ENCODE results near the gene STAT6. TPM values are rescaled to one million over a fixed set of nuclear protein-coding genes. Genes with fewer than 3 reads are reported as not detected.

The STAT6 gene
- total RNA-seq, 1 donor from 2014 or later, result 12.9 TPM

- H3K9ac ChIP-seq, result no peak overlapping the region
- H2AFZ ChIP-seq (replicated peaks), result no peak overlapping the region
- H3K4me3 Mint-ChIP-seq, result peak overlapping the region; percentile 46
- peaks cover 7% of the 10 kb centered on the region for H3K36me3 Mint-ChIP-seq
- no peak overlapping the region for H3K4me3 ChIP-seq
- no peaks in the 10 kb centered on the region for H3K27me3 ChIP-seq
- no peak overlapping the region for H3K27ac ChIP-seq
- DNase-seq (ENCODE audit: low spot score), result no peak
- no peaks in the 10 kb centered on the region for H3K9me3 Mint-ChIP-seq
- H4K20me1 ChIP-seq (ENCODE audit: low read depth), result no peaks in the 10 kb centered on the region
- H3K4me2 ChIP-seq, result no peak overlapping the region
- H3K9me3 ChIP-seq (ENCODE audit: low read depth), result no peaks in the 10 kb centered on the region
- H3K27ac Mint-ChIP-seq, result peak overlapping the region; percentile 79
- H3K36me3 ChIP-seq, result no peaks in the 10 kb centered on the region
- H3K79me2 ChIP-seq (ENCODE audit: low read depth), result no peaks in the 10 kb centered on the region
- H3F3A ChIP-seq (ENCODE audit: low read depth), result no peaks in the 10 kb centered on the region
- H3K4me1 ChIP-seq, result no peaks in the 10 kb centered on the region
- peaks cover 11% of the 10 kb centered on the region for H3K27me3 Mint-ChIP-seq (ENCODE audit: insufficient read depth, low read depth)
- H3K4me1 Mint-ChIP-seq, result peaks cover 15% of the 10 kb centered on the region
- TF ChIP-seq EZH2 (IDR thresholded peaks at IDR 0.05) (no peak), EZH2phosphoT487 (IDR thresholded peaks at IDR 0.05) (no peak)
- TF ChIP-seq, protein P1, sequence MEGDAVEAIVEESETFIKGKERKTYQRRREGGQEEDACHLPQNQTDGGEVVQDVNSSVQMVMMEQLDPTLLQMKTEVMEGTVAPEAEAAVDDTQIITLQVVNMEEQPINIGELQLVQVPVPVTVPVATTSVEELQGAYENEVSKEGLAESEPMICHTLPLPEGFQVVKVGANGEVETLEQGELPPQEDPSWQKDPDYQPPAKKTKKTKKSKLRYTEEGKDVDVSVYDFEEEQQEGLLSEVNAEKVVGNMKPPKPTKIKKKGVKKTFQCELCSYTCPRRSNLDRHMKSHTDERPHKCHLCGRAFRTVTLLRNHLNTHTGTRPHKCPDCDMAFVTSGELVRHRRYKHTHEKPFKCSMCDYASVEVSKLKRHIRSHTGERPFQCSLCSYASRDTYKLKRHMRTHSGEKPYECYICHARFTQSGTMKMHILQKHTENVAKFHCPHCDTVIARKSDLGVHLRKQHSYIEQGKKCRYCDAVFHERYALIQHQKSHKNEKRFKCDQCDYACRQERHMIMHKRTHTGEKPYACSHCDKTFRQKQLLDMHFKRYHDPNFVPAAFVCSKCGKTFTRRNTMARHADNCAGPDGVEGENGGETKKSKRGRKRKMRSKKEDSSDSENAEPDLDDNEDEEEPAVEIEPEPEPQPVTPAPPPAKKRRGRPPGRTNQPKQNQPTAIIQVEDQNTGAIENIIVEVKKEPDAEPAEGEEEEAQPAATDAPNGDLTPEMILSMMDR (IDR thresholded peaks at IDR 0.05), result no peak
Observed at GRCh38 chr12:57101892-57102695, 9.1 kb downstream of the STAT6 start.

- H3K27ac Mint-ChIP-seq, result peak overlapping the region; percentile 34
- TF ChIP-seq EZH2 (IDR thresholded peaks at IDR 0.05) (no peak), EZH2phosphoT487 (IDR thresholded peaks at IDR 0.05) (no peak)
- TF ChIP-seq, protein P1 (IDR thresholded peaks at IDR 0.05), result no peak
- H3K4me3 ChIP-seq, result no peak overlapping the region
- no peaks in the 10 kb centered on the region for H3K36me3 ChIP-seq
- H3K9ac ChIP-seq, result no peak overlapping the region
- peaks cover 17% of the 10 kb centered on the region for H3K36me3 Mint-ChIP-seq
- no peaks in the 10 kb centered on the region for H3K9me3 Mint-ChIP-seq
- no peaks in the 10 kb centered on the region for H3K9me3 ChIP-seq (ENCODE audit: low read depth)
- peaks cover 25% of the 10 kb centered on the region for H3K4me1 Mint-ChIP-seq
- H3K27me3 Mint-ChIP-seq (ENCODE audit: insufficient read depth, low read depth), result peaks cover 12% of the 10 kb centered on the region
- H3K4me3 Mint-ChIP-seq, result peak overlapping the region; percentile 31
- no peaks in the 10 kb centered on the region for H3K4me1 ChIP-seq
- no peak for DNase-seq (ENCODE audit: low spot score)
- H3K79me2 ChIP-seq (ENCODE audit: low read depth), result no peaks in the 10 kb centered on the region
- no peaks in the 10 kb centered on the region for H3K27me3 ChIP-seq
- no peak overlapping the region for H3K27ac ChIP-seq
- no peak overlapping the region for H2AFZ ChIP-seq (replicated peaks)
- H4K20me1 ChIP-seq (ENCODE audit: low read depth), result no peaks in the 10 kb centered on the region
- no peak overlapping the region for H3K4me2 ChIP-seq
- H3F3A ChIP-seq (ENCODE audit: low read depth), result peaks cover 3% of the 10 kb centered on the region
Observed at GRCh38 chr12:57099766-57100165, 11.4 kb downstream of the STAT6 start.

DNA sequence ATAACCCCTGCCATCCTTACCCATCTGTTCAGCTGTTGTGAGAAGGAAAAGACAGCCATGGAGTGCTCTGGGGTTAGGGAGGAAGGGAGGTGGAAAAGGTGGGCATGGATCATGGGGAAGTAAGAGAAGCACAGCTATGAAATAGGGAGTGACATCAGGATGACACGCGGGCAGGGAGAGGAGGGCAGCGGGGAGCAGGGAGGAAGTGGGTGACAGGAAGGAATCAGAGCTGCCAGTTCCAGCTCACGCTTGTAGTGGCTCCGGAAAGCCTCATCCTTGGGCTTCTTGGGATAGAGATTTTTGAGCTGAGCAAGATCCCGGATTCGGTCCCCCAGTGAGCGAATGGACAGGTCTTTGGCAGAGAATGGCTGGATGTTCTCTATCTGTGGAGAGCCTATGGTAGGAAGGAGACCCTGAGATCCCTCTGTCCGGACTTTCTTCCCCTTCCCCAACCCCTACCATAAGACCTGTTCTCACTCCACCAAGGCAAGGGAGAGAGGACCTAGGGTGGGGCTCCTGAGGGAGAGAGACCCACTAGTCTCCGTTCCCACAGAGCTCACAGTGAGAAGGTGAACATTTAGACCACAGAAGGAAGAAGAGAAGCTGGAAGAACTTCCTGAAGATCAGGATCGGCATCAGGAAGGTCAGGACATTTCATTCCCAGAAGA is 12.0 kb downstream of the STAT6 start:
- Histone ChIP-seq H4K20me1 (ENCODE audit: low read depth) (no peaks in the 10 kb centered on the region), H3F3A (ENCODE audit: low read depth) (peaks cover 3% of the 10 kb centered on the region), H3K4me1 (peaks cover 3% of the 10 kb centered on the region), H3K27ac (no peak overlapping the region), H3K4me3 (no peak overlapping the region), H3K36me3 (no peaks in the 10 kb centered on the region), H2AFZ (replicated peaks) (no peak overlapping the region), H3K9ac (no peak overlapping the region), H3K79me2 (ENCODE audit: low read depth) (no peaks in the 10 kb centered on the region), H3K4me2 (no peak overlapping the region), H3K27me3 (no peaks in the 10 kb centered on the region), H3K9me3 (ENCODE audit: low read depth) (no peaks in the 10 kb centered on the region)
- H3K4me3 Mint-ChIP-seq, result no peak overlapping the region
- peaks cover 17% of the 10 kb centered on the region for H3K36me3 Mint-ChIP-seq
- H3K4me1 Mint-ChIP-seq, result peaks cover 31% of the 10 kb centered on the region
- peak overlapping the region; percentile 92 for H3K27ac Mint-ChIP-seq
- peaks cover 10% of the 10 kb centered on the region for H3K27me3 Mint-ChIP-seq (ENCODE audit: insufficient read depth, low read depth)
- no peak for DNase-seq (ENCODE audit: low spot score)
- TF ChIP-seq EZH2 (IDR thresholded peaks at IDR 0.05) (no peak), EZH2phosphoT487 (IDR thresholded peaks at IDR 0.05) (no peak)
- TF ChIP-seq, protein P1 (IDR thresholded peaks at IDR 0.05), result no peak
- H3K9me3 Mint-ChIP-seq, result no peaks in the 10 kb centered on the region

All from neural progenitor cell (in vitro differentiated cells).